NCI-H1105 treated with DMSO at 0.1 percent for 48 hours (cell line): ENCODE results near the gene VSIG10L.

ENCODE experiments used
- DNase-seq: peaks from one replicate; lab custom pipeline; 2025; lab: John Stamatoyannopoulos, UW

Gene VSIG10L

DNA sequence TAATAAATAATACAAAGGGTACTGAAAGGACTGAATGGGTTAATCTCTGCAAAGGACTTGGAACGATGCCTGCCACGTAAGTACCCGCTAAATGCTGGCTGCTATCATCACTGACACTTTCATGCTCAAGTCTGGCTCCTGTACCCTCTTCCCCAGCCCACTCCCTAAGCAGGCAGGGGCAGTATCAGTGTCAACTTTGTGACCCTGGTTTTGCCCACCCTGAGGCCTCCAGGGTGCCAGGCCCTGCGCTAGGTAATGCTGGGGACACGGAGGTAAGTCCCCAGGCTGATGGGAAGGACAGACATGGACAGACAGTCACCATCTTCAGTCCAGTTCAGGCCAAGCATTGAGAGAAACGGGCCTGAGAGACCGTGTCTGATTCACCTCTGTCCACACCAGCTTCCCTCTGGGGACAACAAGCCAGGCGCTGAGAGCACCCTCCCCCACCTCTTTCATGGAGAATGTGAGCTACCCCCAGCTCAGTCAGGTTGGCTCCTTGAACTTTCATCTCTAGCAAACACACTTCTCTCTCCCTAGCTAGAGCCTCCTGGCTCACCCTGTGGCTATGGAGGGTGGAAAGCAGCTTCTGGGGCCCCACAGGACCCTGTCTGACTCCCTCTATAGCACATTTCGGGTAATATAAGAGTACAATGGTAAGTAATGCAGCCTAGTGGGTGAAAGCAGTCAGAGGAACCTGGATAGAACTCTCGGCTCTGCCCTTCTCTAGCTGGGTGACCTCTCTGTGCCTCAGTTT lies 23.4 kb upstream of the VSIG10L start:
- no peak for DNase-seq

DNA sequence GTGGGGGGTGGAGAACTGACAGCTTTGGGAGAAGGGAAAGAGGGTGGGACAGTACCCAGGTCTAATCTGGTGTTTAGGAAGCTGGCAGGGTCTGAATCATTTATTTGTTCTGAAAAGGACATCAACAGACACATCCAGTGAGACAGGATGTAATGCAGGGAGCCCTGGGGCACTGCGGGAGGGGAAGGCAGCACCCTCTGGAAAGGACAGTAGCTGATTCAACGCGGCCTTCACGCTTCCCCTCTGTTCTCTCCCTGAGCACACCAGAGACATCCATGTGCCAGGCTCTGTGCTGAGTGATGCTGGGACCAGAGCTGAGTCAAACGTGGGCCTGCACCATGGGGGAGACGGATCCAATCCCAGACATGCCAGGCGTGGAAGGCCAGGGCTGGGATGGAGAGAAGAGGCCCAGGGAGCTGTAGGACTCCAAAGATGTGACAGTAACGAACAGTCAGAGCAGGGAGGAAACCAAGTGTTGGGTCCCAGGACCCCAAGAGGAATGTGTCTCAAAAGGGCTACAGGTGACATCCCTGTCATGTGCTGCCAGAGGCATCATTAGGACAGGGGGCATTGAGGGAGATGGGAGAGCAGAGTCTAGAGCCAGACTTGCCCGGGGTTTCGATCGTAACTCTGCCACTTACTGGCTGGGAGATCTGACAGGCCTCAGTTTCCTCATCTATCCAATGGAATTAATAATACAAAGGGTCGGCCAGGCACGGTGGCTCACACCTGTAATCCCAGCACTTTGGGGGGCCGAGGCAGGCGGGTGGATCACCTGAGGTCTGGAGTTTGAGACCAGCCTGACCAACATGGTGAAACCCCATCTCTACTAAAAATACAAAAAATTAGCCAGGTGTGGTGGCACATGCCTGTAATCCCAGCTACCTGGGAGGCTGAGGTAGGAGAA lies 22.5 kb upstream of the VSIG10L start:
- no peak for DNase-seq

DNA sequence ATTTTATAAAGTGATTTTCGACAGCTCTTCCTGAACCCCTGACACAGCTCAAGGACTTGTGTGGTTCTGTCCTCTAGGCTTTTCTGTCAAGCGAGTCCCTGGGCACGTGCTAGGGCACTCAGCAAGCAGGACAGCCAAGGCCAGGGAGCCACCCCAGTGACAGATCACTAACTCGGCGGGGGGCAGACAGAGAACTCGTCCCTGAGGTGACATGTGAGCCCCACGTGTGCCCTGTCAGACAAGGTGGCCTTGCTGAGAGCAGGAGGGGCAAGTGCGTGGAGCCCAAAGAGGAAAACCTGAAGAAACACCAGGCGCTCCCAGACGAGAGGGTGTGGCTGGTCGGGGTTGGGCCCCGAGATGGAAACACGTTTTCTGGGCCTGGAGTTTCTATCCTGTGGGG lies 19.3 kb upstream of the VSIG10L start:
- no peak for DNase-seq

DNA sequence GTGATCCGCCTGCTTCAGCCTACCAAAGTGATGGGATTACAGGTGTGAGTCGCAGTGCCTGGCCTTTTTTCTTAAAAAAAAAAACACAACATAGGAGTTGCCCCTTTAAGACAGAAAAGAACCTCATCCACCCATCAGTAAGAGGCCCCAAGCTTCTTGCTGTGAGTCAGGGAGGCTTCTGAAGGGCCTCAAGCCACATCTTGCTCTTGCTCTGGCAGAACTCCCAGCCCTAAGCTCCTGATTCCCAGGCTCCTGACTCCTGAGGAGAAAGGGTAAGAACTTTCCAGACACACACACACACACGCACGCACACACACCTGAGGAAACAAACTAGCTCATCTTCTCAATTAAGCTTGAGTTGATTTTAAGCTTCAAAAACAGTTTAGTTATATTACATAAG lies 17.4 kb upstream of the VSIG10L start:
- DNase-seq = no peak

DNA sequence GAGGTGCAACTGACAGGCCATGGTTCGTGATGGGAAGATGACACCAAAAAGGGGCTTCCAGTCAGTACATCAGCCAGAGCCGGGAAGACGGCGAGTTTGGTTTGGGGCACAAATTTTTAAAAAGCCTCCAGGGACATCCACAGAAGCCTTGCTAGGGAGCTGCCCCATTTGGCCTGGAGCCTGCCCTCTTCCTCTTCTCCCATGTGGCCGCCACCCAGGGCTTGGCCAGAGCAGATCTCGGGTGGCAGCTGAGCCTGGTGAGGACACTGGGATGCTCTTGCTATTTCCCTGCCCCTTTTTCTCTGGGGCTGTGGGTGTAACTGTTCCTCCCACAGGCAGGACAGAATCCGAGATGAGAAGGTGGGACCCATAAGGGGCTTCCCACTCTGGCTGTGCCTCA lies 16.0 kb upstream of the VSIG10L start:
- DNase-seq = no peak

DNA sequence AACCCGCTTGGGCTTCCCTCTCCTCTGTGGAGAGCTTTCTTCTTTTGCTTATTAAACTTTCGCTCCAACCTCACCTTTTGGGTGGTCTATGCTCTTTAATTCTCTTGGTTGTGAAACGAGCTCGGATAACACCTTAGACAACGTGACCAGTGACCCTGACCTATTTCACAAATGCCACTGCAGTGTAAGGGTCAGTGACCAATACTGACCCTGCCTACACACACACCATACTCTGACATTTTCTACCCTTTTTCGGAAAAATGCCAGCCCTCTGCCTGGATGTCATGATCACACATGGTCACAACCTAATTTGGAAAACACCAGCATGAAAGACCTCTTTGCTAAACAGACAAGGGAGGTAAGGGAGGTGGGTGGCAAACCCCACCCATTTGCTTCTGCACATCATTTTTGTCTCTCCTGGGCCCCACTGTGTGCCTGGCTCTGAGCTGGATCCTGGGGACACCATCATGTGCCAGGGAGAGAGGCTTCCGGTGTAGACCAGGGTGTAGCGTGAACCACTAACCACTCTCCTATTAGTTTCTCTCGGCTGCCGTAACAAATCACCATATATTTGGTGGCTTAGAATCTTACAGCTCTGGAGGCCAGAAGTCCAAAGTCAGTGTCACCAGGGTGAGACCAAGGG lies 14.3 kb upstream of the VSIG10L start:
- no peak for DNase-seq

DNA sequence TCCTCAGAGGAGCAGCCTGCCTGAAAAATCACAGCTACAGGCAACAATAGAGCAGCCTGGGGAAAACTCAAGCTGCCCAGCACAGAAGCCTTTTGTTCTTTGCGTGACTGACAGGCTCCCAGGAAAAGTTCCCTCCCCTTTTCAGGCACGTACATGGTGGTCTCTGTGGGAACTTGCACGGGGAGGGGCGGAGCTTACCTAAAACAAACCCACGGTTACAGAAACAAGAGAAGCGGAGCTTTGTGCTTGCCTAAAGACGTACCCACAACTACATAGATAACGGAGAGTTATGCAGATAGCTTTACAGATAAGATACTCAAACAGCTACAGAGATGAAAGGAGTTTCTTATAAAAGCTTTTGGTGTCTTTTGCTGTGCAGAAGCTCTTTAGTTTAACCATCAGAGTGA lies 12.8 kb upstream of the VSIG10L start:
- DNase-seq = no peak

DNA sequence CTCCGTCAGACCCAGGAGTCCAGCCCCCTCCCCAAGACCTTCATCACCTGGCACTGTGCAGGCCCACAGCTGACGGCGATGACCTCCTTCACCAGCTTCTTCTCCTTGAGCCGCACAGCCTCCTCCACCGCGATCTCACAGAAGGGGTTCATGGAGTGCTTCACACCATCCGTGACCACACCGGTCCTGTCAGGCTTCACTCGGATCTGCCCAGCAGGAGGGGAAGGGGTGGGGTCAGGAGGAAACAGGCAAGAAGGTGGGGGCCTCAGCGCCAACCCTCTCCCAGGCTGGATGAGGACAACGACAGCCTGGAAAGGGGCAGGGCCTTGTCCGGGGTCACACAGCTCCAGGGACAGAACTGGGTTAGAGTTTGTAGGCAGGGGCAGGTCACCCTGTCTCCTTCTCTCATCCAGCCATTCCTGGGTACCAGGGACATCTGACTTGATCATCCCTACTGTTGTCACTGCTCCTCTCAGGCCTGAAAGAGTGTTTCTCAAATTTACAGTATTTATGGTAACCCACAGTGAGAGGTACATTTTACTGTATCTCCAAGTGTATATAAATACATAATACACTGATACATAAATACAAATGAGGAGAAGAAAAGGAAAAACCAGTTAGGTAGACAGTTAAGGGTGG lies 12.3 kb upstream of the VSIG10L start:
- no peak for DNase-seq

DNA sequence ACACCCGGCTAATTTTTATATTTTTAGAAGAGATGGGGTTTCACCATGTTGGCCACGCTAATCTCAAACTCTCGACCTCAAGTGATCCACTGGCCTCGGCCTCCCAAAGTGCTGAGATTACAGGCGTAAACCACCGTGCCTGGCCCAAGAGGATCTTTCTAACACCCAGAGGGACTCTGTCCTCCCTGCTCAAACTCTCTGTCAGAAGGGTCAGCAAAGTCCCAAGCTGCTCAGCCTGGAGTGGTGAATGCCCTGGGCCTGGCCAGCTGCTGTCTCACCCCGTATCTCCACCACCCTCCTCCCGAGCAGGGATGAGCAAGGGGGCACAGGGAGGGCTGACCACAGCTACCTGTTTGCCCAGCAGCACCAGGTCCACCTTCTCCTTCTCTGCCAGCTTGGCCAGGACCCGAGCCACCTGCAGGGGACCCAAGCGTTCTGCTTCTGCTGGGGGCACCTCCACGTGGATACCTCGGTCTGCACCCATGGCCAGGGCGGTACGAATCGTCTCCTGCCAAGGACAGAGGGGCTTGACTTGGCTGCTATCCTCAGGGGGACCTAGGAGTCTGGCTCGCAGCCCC lies 10.9 kb upstream of the VSIG10L start:
- no peak for DNase-seq

DNA sequence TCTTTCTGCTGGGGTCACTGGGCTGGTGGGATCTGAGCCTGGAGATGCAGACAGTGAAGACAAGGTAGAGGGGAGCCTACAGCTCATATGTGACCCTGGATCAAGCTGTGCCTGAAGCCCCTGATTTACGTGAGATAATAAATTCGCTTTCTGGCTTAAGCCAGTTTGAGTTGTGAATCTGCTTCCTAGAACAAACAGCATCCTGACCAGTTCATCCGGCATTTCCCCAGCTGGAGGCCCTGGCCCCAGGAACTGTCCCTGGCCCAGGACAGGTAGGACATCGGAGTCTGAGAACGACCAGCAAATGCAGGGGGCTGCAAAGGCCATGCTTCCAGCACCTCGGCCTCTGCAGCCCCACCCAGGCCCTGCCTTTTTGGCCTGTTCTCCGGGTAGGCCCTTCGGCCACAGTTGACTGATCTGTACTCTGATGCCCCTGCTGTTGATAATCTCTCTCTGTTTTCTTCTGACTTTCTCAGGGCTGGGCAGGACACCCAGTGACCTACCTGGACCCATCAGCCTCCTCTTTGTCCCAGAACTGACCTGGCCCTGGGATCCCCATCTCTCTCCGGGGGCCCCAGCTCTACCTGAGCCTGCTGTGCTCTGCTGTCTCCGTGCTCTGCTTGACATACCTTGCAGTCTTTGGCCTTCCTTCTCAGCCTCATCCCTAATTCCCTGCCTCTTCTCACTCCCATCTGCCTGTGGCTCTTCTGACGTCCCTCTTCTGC lies 9.5 kb upstream of the VSIG10L start:
- no peak for DNase-seq

DNA sequence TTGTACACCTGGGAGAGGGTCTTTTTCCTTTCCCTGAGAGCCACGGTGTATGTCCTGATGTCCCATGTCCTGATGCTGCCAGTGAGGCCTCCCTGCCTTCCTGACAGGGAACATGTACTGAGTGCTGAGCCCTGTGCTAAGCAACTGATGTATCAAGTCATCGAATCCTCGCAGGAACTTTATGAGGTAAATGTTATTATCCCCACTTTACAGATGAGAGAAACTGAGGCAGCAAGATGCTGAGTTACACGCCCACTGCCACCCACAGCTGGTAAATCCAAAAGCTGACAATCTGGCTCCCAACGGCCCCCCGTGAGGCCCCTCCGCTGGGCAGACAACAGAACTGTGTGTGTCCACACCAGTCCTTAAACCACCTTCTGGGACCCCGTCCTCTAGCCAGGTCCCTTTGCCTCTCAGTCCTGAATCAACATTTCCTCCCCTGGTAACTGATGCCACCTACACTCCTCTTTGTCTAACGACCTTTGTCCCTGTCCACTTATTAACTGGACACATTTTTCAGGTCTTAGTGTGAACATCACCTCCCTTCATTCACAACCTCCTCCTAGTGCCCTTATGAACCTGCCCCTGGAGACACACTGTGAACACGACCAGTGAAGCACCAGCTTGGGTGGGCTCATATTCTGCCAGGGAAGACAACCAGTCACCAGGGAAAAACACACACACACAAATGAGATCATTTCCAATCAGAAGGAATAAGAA lies 5.4 kb upstream of the VSIG10L start:
- DNase-seq = no peak

DNA sequence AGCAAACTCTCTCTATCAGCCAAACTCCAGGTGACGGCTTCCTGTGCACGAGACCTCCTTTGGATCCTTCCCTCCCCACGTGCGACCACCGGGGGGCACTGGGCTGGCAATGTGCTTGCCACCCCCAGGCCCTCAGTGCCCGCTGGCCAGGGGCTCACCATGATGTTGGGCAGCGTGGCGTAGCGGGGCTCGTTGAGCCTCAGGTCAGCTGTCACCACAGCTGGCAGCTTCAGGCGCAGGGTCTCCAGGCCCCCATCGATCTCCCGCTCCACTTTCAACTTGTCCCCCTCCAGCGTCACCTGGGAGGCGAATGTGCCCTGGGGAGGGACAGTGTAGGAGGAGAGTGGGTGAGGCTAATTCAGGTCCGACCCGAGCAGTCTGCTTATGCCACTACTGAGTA lies 4.8 kb upstream of the VSIG10L start:
- no peak for DNase-seq

DNA sequence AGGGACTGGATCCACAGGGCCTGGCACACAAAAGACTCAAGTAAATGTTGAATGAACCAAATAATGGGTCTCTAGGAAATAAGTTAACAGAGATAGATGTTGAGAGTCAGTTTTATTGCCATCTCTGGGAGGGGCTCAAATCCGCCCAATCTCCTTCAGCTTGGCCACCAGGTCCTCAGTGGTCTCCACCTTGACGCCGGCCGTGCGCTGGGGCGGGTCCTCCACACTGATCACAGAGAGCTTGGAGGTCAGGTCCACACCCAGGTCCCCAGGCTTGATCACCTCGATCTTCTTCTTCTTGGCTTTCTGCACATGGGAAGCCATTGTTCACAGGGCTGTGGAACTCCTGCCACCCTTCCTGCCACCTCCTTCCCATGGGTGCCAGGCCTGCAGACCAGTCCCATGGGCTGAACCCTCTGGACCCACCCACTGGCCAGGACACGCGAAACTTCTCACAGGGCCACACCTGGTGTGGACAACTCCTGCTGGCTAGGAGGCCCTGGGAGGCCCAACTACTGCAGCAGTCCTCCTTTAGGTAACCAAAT lies 3.2 kb upstream of the VSIG10L start:
- no peak for DNase-seq

DNA sequence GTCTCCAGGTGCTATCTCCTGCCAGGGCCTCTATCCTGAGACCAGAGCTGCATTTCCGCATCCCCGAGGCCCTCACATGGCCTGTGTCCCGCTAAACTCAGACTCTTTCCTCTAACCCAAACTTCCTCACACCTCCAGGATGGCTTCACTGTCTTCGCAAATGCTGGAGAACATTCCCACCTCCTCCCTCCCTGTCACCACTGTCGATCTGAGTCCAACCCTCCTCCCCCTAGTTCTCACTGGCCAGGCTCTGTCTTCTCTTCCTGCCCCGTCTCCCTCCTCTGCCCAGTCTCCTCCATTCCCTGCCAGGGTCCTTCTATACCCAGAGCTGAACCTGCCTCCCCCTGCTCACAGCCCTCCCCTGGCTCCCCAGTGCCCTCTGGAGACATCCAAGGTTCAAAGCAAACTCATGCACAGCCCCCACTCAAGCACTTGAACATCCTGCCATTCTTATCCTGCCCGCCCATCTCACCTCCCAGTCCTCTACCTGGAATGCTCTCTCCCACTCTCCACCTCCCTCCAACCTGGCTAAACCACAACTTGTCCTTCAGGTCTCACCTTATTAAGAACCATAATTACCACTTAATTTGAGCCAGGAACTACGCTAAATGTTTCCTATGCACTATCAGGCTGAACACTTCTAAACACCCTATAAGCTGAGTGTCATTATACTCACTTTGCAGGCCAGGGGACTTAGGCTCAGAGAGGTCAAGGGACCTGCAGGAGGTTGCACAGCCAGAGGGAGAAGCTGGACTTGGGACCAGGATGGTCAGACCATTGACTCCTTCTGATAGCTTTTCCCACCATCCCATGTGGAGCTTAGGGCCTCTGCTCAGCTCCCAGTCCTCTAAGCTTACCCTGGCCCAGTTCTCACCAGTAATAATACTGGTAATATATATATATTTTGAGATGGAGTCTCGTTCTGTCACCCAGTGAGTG lies 961 bp upstream of the VSIG10L start:
- DNase-seq = no peak

DNA sequence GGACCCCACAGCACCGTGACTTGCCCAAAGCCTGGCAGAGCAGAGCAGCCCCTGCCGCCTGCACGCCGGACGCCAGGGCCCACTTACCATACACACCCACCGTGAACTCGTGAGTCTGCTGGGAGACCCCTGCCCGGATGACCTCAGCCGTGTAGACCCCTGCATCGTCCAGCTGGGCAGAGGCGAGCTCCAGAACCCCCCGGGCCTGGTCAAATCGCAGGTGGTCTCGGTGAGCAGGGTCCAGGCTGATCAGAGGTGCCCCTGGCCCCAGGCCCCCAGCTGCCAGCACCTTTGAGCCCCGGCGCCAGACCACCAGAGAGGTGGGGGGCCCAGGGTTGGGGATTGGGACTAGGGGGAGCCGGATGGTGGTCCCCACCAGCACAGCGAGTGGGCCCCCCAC lies 873 bp downstream of the VSIG10L start:
- DNase-seq = no peak

DNA sequence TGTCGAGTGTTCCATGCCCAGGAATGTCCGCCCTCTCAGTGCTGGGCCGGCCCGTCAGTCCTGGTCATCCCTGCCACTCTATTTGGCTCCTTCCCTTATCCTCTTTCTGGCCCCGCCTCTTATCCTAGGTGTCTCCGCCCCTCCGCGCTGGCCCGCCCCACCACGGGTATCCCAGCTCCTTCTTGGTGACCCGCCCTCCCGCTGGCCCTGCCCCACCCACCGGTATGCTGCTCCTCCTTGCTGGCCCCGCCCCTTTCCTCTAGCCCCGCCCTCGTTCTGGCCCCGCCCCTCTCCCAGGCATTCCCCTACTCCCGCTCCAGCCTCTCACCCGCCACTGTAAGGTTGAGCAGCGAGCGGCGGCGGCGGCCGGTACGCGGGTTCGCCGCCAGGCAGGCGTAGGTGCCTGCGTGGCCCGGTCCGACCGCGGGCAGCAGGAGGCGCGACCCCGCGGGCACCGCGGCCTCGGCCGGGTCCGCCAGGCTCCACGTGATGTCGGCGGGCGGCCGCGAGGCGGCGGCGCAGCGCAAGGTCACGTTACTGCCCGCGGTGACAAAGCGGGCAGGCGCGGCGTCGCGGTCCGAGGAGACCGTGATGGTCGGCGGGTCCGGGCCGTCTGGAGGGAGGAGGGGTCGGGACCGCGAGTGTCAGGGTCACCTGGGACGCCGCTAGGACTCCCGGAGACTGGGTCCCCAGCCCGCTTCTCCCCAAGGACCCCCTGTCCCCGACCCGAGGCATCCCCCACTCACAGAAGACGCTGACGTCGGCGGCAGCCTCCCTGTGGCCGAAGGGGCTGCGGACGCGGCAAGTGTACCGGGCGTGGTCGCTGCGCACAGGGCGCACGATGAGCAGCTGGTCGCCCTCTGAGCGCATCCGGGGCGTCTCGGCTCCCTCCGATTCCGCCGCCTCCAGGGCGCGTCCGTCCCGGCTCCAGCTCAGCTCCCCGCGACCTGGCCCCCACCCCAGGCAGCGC lies 2.0 kb downstream of the VSIG10L start:
- no peak for DNase-seq

DNA sequence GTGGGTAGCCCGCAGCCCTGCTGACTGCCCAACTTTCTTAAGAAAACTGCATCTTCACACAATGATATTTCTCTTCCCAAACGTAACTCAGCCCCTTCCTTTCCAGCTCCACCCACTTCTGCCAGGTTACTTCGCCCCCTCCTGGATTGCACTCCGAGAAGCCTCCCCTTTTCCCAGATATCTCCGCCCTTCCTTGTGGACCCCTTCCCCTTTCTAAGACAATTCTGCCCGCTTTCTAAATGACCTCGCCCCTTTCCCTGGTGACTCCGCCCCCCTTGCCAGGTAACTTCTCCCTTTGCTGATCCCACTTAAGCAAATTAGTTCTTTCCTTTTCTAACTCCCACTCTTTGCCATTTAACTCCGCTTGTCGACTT lies 2.6 kb downstream of the VSIG10L start:
- no peak for DNase-seq
